UCSD-AML1 (cell line): ENCODE data around the gene RAPH1.

Experiments
- DNase-seq: peaks from one replicate; lab custom pipeline; 2025; ENCODE audit not compliant: unreplicated experiment; lab: John Stamatoyannopoulos, UW

Gene RAPH1

GRCh38 chr2:203489531-203489930 is 45.6 kb downstream of the RAPH1 start:
- DNase-seq = no peak

DNA sequence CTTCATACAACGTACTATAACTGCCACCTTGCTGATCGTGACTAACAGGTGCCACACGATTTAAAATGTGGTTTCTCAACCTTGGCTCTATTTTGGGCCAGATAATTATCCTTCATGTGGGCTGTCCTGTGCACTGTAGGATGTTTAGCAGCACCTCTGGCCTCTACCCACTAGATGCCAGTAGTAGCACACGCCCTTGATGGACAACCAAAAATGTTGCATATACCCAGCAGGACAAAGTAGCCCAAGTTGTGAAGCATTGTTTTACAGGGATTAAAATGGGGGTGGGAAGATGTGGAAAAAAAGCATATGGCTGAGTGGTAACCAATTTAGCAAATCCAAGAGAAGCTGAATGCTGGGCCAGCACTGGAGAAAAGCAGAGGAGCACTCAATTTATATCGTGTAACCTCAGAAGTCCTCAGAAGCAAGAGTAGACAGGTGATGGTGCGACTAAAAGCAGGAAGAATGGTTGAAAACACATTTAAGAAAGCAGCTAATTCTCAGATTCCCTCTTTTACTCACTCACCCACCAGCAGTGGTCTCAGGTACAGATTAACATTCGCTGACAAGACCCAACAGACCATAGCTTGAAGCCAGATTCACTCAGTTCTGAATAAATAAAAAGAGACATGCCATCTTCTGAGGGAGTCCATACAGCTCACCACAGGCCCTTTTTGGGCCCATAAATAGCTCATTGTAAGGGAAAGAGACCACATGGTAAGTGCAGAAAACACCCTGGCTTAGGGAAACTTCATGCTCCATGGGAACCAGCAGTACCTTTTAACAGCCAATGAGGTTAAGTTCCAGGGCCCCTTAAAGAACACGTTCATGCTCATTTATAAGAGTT is 50.6 kb downstream of the RAPH1 start:
- peak; percentile 29 for DNase-seq

GRCh38 chr2:203480623-203481022 is 54.5 kb downstream of the RAPH1 start:
- no peak for DNase-seq

DNA sequence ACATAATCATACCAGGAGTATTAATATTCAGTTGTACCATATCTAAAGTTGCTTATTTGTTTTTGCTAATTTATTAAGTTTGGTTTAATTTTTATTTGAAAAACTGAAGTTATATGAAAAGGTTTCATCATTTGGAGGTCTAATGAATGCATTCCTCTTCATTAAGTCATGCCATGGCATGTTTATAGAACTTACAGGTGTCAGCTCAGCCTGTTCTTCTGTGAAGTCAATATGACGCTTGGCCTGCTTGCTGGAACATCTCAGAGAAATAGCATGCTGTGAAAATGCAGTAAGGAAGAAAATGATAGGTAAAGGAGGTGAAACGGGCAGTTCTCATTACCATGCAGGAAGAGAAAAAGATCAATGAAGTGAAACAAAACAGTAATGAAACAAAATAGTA is 58.2 kb downstream of the RAPH1 start:
- DNase-seq = no peak

GRCh38 chr2:203471323-203471722 is 63.8 kb downstream of the RAPH1 start:
- no peak for DNase-seq

- no peak for DNase-seq
These were observed 64.7 kb downstream of the RAPH1 start for GRCh38 chr2:203470371-203470770.

DNA sequence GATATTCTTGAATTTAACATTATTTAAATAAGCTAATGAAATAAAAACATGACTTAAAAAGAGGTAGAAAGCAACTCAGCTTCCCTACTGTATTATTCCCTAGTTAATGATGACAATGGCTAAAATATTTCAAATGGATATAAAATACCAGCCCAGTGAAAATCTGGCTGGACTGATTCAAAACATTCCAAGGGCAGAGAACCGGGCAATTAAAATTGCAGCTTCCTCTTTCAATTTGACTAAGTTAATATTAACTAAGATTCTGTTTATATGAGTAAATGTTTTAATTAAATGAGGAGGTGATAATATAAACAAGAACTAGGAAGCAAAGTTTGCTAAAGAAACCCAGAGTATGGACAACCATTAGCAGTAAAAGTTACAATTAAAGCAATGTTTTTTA is 65.6 kb downstream of the RAPH1 start:
- DNase-seq = no peak

- no peak for DNase-seq
These were observed 71.8 kb downstream of the RAPH1 start for GRCh38 chr2:203463266-203463678.

DNA sequence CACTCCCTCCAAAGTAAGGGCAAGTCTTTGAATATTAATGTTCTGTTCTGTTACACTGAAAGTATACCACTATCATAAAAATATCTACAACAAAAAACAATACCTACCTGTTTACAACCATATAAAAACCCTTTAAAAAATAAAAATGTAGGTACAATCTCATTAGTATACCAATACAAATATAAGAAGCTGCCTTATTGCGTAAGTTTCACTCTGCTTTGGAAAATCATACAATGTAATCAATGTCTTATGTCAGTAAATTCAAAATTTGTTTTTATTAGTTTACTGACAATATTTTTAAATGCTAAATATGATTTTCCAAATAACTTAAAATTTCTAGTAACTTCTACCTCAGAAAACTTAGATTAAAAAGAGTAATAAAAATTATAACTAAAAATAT is 72.8 kb downstream of the RAPH1 start:
- DNase-seq = no peak

DNA sequence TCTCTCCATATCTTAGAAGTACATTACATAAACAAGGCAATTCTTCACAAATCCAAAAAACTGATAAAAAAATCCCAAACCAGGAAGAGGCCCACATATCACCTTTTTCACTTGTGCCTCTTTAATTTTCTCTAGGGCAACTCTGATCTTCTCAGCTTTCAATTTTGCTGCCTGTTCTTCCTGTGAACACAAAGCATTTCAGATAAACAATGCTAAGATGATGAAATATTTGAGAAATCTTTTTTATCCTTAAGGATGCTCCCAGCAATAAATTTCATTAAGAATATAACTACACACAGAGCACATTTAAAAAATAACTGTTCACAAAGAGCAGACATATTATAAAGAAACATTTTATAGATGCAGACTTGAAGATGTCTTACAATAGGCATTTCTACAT is 73.4 kb downstream of the RAPH1 start:
- DNase-seq = no peak

GRCh38 chr2:203455209-203455608 is 79.9 kb downstream of the RAPH1 start:
- no peak for DNase-seq

DNA sequence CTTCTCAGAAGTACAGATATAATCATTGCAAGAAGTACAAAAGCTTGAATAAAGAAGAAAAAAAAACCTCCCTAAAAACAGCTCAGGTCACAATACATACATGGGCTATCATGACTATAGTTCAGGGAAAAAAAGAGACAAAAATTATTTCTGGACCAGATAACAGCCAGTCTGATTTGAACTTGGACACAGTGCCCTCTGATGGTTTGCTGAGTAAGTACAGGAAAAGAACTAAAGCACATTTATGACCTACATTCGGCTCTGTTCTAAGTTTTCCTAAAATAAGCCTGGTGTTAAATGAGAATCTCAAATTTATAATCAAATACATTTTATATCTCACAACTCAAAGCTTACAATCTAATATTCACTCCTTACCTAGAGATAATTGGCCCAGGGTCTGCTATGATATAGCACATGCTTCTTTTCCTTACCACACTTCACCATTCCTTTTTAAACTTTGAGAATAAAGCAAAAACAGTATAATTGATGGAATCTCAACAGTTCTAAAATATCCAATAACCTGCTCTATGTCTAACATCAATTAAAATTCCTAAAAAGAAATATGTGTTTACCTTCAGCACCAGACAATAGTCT is 81.1 kb downstream of the RAPH1 start:
- DNase-seq = no peak

- DNase-seq = no peak
These were observed 83.4 kb downstream of the RAPH1 start for GRCh38 chr2:203451689-203452088.

GRCh38 chr2:203451011-203451410 is 84.1 kb downstream of the RAPH1 start:
- no peak for DNase-seq

- no peak for DNase-seq
These were observed 84.5 kb downstream of the RAPH1 start for GRCh38 chr2:203450561-203450960.

- DNase-seq = no peak
These were observed 88.3 kb downstream of the RAPH1 start for GRCh38 chr2:203446780-203447179.

DNA sequence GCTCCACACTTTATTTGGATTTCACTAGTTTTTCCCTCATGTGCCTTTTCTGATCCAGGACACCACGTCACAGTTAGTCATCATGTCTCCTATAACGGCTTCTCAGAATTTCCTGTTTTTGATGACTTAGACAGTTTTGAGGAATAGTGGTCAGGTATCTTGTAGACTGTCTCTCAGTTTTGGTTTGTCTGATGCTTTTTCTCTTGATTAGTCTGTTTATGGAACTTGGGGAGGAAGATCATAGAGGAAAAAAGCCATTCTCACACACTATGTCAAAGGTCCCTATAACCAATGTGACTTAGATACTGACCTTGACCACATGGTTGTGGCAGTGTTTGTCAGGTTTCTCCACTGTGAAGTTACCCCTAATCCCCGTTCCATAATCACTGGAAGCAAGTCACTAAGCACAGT is 89.0 kb downstream of the RAPH1 start:
- DNase-seq = no peak

DNA sequence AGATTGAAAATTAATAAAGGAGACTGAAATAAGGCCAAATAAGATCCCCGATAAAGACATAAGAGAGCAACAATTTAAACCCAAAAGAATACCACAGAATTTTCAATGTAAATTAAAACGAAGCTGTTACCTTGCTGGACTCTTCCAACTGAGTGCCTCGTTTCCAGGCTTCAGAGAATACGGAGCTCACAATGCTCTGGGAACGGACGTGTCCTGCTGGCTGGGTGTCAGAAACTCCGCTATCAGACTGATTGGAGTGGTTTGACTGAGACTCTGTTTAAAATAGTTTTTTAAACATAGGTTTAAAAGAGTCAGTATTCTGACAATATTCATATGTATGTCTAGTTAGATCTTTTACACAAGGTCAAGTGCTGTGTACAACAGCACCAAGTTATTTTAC is 90.4 kb downstream of the RAPH1 start:
- DNase-seq = no peak

DNA sequence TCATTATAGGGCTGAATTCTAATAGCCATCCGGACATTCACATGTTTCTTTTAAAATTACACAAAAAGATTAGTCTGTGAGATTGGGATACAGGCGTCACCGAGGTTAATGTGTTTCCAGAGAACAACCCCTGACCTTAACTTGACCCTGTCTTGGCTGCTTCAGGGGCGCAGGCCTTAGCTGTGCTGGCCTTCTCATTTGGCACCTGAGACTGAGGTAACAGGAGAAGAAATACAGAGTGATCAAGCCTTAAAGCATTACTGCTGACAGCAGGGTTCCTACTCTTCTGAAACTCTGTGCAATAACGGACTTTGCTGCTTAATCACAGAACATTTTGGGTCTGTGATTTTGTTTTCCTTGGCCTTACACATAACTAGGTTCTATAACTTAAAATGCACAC is 92.6 kb downstream of the RAPH1 start:
- no peak for DNase-seq

- DNase-seq = no peak
These were observed 93.6 kb downstream of the RAPH1 start for GRCh38 chr2:203441463-203441862.

DNA sequence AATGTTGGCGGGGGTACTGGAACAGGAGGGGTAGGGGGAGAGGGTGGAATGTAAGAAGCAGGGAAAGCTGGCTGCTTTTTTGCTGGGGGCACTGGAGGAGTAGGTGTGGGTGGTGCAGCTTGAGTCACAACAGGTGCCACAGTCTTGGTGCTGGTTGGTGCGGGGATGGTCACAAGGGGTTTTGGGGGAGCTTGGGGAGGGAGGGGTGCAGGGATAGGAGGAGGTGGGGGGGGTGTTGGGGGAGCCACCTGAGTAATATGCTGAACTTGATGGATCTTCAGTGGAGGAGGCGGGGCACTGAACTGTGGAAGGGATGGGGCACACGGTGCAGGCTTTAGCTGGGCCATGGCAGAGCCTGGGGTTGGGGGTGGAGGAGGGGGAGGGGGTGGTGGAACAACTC is 94.4 kb downstream of the RAPH1 start:
- no peak for DNase-seq

GRCh38 chr2:203438528-203438927 is 96.6 kb downstream of the RAPH1 start:
- no peak for DNase-seq

GRCh38 chr2:203437511-203437910 is 97.6 kb downstream of the RAPH1 start:
- DNase-seq = no peak
